ENCODE results near the gene MINDY4. TPM values are rescaled to one million over a fixed set of nuclear protein-coding genes. Genes with fewer than 3 reads are reported as not detected.
A peak's percentile ranks its signal among the peaks of the same experiment; 100 is the strongest.

MINDY4 gene
- 0.31 TPM for total RNA-seq (2013)
- polyA plus RNA-seq (under 1 TPM in 2 of 3 donors, not detected in 1; 0.15 to 0.17 TPM), polyA minus RNA-seq (0.24 and 0.28 TPM in 2 replicates), total RNA-seq (0 to 1.7 (median 0.03) reads per million in 11 experiments)

DNA sequence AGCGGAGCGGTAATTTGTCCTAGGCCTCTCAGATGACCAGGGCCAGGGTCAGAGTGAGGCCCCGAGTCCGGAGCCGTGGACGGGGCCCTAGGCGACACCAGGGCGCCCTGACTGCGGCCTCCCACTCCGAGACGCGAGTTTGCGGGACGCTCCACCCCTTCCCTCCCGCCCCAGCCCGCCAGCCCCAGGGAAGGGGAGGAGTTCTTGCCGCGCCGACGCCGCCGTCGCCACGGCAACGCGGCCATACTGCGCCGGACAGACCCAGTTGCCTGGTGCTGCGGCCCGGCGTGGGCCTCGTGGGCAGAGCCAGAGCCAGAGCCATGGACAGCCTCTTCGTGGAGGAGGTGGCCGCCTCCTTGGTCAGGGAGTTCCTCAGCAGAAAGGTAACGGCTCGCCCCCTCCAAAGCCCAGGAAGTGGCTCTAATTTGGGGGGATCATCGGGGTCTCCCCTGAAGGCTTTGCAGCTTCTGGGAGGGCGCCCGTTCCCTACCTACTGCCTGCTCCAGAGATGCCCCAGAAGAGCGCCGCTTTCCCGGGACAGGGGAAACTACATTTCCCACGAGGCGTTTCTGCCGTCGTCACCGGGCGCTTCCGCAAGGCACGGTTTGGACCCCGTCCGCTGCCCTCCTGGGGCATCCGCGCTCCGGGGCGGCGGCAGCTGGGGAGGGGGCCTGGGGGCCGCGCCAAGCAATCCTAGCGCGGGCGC is at the start of gene MINDY4:
MINDY4 (plus strand) TSS at position 244 of the 706 bp plus-strand sequence; CDS start at position 321, 77 bp downstream.
- H3K4me3 Mint-ChIP-seq, result peak within 1 kb of the TSS; percentile 82 to 95
- no peak for TF ChIP-seq CTCF (IDR thresholded peaks at IDR 0.05)

DNA sequence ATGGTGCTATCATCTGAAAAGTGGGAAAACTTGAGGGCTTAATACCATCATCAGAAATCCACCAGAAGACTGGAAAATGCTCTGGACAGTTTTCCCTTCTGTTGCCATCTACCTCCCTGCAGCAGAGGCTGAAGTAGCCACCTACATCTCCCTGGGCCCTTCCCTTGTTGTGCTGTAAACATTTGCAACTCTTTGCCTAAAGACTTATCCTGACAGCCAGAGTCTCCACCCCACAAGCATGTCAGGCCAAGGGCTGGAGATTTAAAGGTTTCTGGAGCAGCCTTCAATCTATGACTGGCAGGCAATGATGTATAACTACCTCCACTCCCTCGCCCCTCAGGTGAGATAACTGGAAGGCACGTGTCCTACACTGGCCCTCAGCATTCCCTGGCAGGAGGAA is 49.0 kb upstream of the MINDY4 start:
- DNase-seq, result no peak
- intact Hi-C loops (cut with micrococcal nuclease), result no loop called here
- no peaks in the 10 kb centered on the region for H4K20me1 ChIP-seq (ENCODE audit: insufficient read depth, low read length)
- no peak for TF ChIP-seq CTCF (IDR thresholded peaks at IDR 0.05)
- no peak overlapping the region for H3K27ac ChIP-seq (ENCODE audit: low read depth in 1 of 2, low read length in 2 of 2)
- H3K27me3 Mint-ChIP-seq (ENCODE audit: low read depth in 3 of 3), result peaks cover 2 to 4% (median 2%) of the 10 kb centered on the region in 3 donors
- H3K4me3 Mint-ChIP-seq, result no peak overlapping the region
- peaks cover 19 to 20% of the 10 kb centered on the region in 2 donors for H3K9me3 ChIP-seq (replicated peaks in 1 of 2; ENCODE audit: control insufficient read depth in 1 of 2, insufficient read depth in 1 of 2, low read length in 2 of 2)
- no peak overlapping the region for H3K9ac ChIP-seq (ENCODE audit: insufficient read depth, low read length, poor library complexity, severe bottlenecking)
- H3K4me3 ChIP-seq (replicated peaks in 1 of 3; ENCODE audit: low read depth in 2 of 3, low read length in 3 of 3), result no peak overlapping the region
- no peaks in the 10 kb centered on the region for H3K27me3 ChIP-seq (ENCODE audit: control insufficient read depth in 2 of 2, insufficient read depth in 2 of 2, low read length in 2 of 2)
- H2AFZ ChIP-seq (ENCODE audit: insufficient read depth, low read depth, low read length, poor library complexity, severe bottlenecking), result no peak overlapping the region
- H3K79me2 ChIP-seq (ENCODE audit: insufficient read depth, low read length), result no peaks in the 10 kb centered on the region
- peaks cover 6 to 8% of the 10 kb centered on the region in 2 donors for H3K4me1 ChIP-seq (ENCODE audit: control insufficient read depth in 1 of 2, insufficient read depth in 2 of 2, low read length in 2 of 2)
- peaks cover 14 to 31% (median 22%) of the 10 kb centered on the region in 7 donors for H3K9me3 Mint-ChIP-seq
- no peaks in the 10 kb centered on the region for H3K36me3 Mint-ChIP-seq
- no peak overlapping the region for H3K27ac Mint-ChIP-seq
- H3K4me1 Mint-ChIP-seq, result peaks cover 8% of the 10 kb centered on the region
- H3K4me2 ChIP-seq (replicated peaks; ENCODE audit: extremely low read depth, low read length, poor library complexity, severe bottlenecking), result no peak overlapping the region
- WGBS (ENCODE audit: insufficient coverage), result no CpG with 5 or more reads among the region's 2 CpGs
- no peaks in the 10 kb centered on the region for H3K36me3 ChIP-seq (replicated peaks in 1 of 2; ENCODE audit: control insufficient read depth in 1 of 2, insufficient read depth in 2 of 2, low read length in 2 of 2)

More for the DNA sequence above, at the start of gene MINDY4:
- H3K9me3 Mint-ChIP-seq, result no peaks in the 10 kb centered on the region
- Histone ChIP-seq H3K36me3 (replicated peaks in 1 of 2; ENCODE audit: control insufficient read depth in 1 of 2, insufficient read depth in 2 of 2, low read length in 2 of 2) (no peaks in the 10 kb centered on the region), H3K4me3 (replicated peaks in 1 of 3; ENCODE audit: low read depth in 2 of 3, low read length in 3 of 3) (peak within 1 kb of the TSS; percentile 66 to 84 (median 81)), H3K27ac (ENCODE audit: low read depth in 1 of 2, low read length in 2 of 2) (peak within 1 kb of the TSS in 1 of 2 donors; percentile 58), H4K20me1 (ENCODE audit: insufficient read depth, low read length) (no peaks in the 10 kb centered on the region), H2AFZ (ENCODE audit: insufficient read depth, low read depth, low read length, poor library complexity, severe bottlenecking) (peak within 1 kb of the TSS; percentile 94), H3K4me2 (replicated peaks; ENCODE audit: extremely low read depth, low read length, poor library complexity, severe bottlenecking) (peak within 1 kb of the TSS; percentile 85), H3K27me3 (ENCODE audit: control insufficient read depth in 2 of 2, insufficient read depth in 2 of 2, low read length in 2 of 2) (no peaks in the 10 kb centered on the region), H3K9ac (ENCODE audit: insufficient read depth, low read length, poor library complexity, severe bottlenecking) (peak within 1 kb of the TSS; percentile 66), H3K9me3 (replicated peaks in 1 of 2; ENCODE audit: control insufficient read depth in 1 of 2, insufficient read depth in 1 of 2, low read length in 2 of 2) (no peaks in the 10 kb centered on the region), H3K4me1 (ENCODE audit: control insufficient read depth in 1 of 2, insufficient read depth in 2 of 2, low read length in 2 of 2) (peaks cover 8 to 11% of the 10 kb centered on the region in 2 donors), H3K79me2 (ENCODE audit: insufficient read depth, low read length) (no peaks in the 10 kb centered on the region)
- WGBS (ENCODE audit: insufficient coverage), result 3% methylated on average over 50 of the region's 62 CpGs
- H3K27me3 Mint-ChIP-seq (ENCODE audit: low read depth in 3 of 3), result peaks cover 3 to 7% (median 4%) of the 10 kb centered on the region in 3 donors
- H3K4me1 Mint-ChIP-seq, result peaks cover 9% of the 10 kb centered on the region
- no peaks in the 10 kb centered on the region for H3K36me3 Mint-ChIP-seq
- peak within 1 kb of the TSS; percentile 38 to 86 (median 80) for H3K27ac Mint-ChIP-seq
- intact Hi-C loops (cut with micrococcal nuclease), result no loop called here
- DNase-seq, result peak; percentile 51 to 63 (median 59)
